PFSK-1 (cell line): ENCODE data around the gene ZBP1.

Experiments used
- FOXP2 ChIP-seq: optimal IDR thresholded peaks from 2 replicates; pipeline ENCODE3; 2011; ENCODE audit warnings: borderline replicate concordance, control low read depth, inconsistent platforms; ENCODE audit not compliant: insufficient read depth; ENCODE audit errors: extremely low read length, extremely low read depth
- POLR2AphosphoS5 ChIP-seq: IDR thresholded peaks from 2 replicates; pipeline ENCODE4 v1.6.1; 2012; ENCODE audit warnings: low read depth, mild to moderate bottlenecking, control low read depth, low read length, moderate library complexity
- REST ChIP-seq, 2 experiments: IDR thresholded peaks; 2 replicates each; pipeline versions ENCODE4 v1.6.1 to v1.8.0; 2011 to 2012; ENCODE audit warnings: low read depth in 2 of 2, low read length in 2 of 2, control low read depth in 1 of 2, inconsistent platforms in 1 of 2, mild to moderate bottlenecking in 1 of 2, moderate library complexity in 1 of 2; ENCODE audit not compliant: insufficient read depth in 1 of 2
- SIN3A ChIP-seq: IDR thresholded peaks from 2 replicates; pipeline ENCODE4 v1.6.1; 2012; ENCODE audit warnings: mild to moderate bottlenecking, low read length, moderate library complexity, borderline replicate concordance; ENCODE audit not compliant: insufficient read depth
- TAF1 ChIP-seq: IDR thresholded peaks from 2 replicates; pipeline ENCODE4 v1.6.1; 2012; ENCODE audit warnings: low read length, control low read depth, borderline replicate concordance; ENCODE audit not compliant: insufficient read depth

The ZBP1 gene

GRCh38 chr20:57617079-57617795 is 3.0 kb downstream of the ZBP1 start:
- TF ChIP-seq REST (IDR thresholded peaks at IDR 0.05; ENCODE audit: insufficient read depth in 1 of 2, low read depth in 2 of 2, low read length in 2 of 2) (no peak), SIN3A (no peak), FOXP2 (no peak), TAF1 (no peak), POLR2AphosphoS5 (no peak)

- TF ChIP-seq TAF1 (no peak), FOXP2 (no peak), REST (IDR thresholded peaks at IDR 0.05; ENCODE audit: insufficient read depth in 1 of 2, low read depth in 2 of 2, low read length in 2 of 2) (no peak), POLR2AphosphoS5 (no peak), SIN3A (no peak)
Observed at GRCh38 chr20:57616143-57616951, 3.9 kb downstream of the ZBP1 start.

GRCh38 chr20:57615445-57615811 is 4.8 kb downstream of the ZBP1 start:
- no peak for TF ChIP-seq TAF1
- TF ChIP-seq REST (IDR thresholded peaks at IDR 0.05; ENCODE audit: insufficient read depth in 1 of 2, low read depth in 2 of 2, low read length in 2 of 2) = no peak
- no peak for TF ChIP-seq POLR2AphosphoS5
- TF ChIP-seq SIN3A = no peak
- TF ChIP-seq FOXP2 = no peak

GRCh38 chr20:57614490-57615444 is 5.5 kb downstream of the ZBP1 start:
- no peak for TF ChIP-seq SIN3A
- TF ChIP-seq POLR2AphosphoS5 = no peak
- TF ChIP-seq TAF1 = no peak
- no peak for TF ChIP-seq FOXP2
- no peak for TF ChIP-seq REST (IDR thresholded peaks at IDR 0.05; ENCODE audit: insufficient read depth in 1 of 2, low read depth in 2 of 2, low read length in 2 of 2)
